Activated CD8-positive, alpha-beta memory T cell treated with anti-CD3 and anti-CD28 coated beads, Interleukin-2, amount 50 U/mL, for 24 hours (primary cell): ENCODE measurements around the gene WDR33.
A peak's percentile ranks its signal among the peaks of the same experiment; 100 is the strongest.
"Not testable (repeated sequence)": the region's sequence is repeated elsewhere in the genome, so short reads cannot be mapped to it uniquely, and the experiment has no call there.

Experiments
- DNase-seq: peaks from one replicate; pipeline ENCODE4 v3.0.0-alpha.2; 2020; ENCODE audit errors: extremely low read depth

WDR33 gene

GRCh38 chr2:127810619-127811396 lies at the start of gene WDR33:
Gene WDR33 (minus strand): TSS chr2:127811171. CDS start chr2:127770981, 40,190 bp downstream.
- peak; percentile 87 for DNase-seq

GRCh38 chr2:127860130-127860529 lies 49.2 kb upstream of the WDR33 start:
- no peak for DNase-seq

GRCh38 chr2:127859712-127860085 lies 48.7 kb upstream of the WDR33 start:
- DNase-seq, result no peak

DNA sequence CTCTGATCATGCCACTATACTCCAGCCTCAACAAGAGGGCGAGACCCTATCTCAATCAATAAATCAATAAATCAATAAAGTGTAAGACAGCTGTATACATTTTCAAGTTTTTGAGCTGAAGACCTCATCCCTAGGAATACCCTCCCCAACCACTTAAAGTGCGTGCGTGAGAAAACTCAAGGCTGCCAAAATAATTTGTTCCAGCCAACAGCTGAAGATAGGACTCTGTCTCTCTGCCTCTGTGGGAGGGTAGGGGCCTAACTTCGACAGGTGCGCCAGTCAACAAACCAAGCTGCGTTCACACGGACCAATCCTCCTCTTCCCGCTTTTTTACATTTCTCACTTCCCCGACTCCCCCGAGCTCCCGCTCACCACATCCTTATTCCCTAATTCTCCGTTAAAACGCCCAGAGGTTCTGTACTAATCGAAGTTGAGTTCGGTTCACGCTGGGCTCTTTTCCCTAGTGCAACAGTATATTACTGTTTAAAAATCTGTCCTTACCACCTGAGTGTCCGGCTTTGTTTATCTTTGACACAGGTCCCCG lies 46.4 kb upstream of the WDR33 start:
- no peak for DNase-seq

DNA sequence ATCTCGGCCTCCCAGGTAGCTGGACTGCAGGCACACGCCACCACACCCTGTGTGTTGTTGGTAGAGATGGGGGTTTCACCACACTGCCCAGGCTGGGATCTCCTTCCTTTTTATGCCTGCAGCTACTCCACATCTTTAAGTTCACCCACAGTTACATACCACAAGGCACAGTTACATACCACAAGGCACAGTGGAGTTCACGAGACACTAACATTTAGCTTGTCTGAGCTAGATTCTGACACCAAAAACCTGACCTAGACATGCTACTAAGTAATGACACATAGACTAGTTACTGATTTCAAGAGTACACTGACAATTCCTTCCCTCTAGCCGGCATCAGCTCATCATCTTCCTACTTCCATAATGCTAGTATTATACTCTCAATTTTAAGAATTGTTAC lies 42.7 kb upstream of the WDR33 start:
- no peak for DNase-seq

- DNase-seq, result no peak
Observed at GRCh38 chr2:127852388-127852787, 41.4 kb upstream of the WDR33 start.

- DNase-seq, result no peak
Observed at GRCh38 chr2:127847931-127848330, 37.0 kb upstream of the WDR33 start.

- no peak for DNase-seq
Observed at GRCh38 chr2:127844973-127845372, 34.0 kb upstream of the WDR33 start.

GRCh38 chr2:127843677-127844076 lies 32.7 kb upstream of the WDR33 start:
- no peak for DNase-seq

GRCh38 chr2:127841466-127842178 lies 30.7 kb upstream of the WDR33 start:
- DNase-seq, result no peak

GRCh38 chr2:127840893-127841292 lies 29.9 kb upstream of the WDR33 start:
- no peak for DNase-seq

- no peak for DNase-seq
Observed at GRCh38 chr2:127834951-127835350, 24.0 kb upstream of the WDR33 start.

DNA sequence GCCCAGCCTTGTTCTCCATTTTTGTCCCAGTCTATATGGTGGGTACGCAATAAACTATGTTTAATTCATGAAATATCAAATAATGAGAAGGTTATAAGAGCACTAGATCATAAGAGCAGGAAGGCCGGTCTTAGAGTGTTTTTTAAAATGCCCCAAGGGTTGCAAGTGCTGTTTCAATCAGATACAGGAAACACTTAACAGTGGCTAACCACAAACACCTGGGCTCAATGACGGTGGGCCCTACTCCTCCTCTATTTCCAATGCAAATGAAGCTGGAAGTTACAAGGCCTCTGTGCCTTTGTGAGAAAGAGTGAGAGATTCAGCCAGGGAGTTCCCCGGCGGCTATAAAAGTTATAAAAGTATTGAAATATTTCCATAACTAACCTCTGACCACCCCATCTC lies 18.9 kb upstream of the WDR33 start:
- DNase-seq, result peak; percentile 34

GRCh38 chr2:127826708-127827107 lies 15.7 kb upstream of the WDR33 start:
- DNase-seq, result not testable (repeated sequence)

DNA sequence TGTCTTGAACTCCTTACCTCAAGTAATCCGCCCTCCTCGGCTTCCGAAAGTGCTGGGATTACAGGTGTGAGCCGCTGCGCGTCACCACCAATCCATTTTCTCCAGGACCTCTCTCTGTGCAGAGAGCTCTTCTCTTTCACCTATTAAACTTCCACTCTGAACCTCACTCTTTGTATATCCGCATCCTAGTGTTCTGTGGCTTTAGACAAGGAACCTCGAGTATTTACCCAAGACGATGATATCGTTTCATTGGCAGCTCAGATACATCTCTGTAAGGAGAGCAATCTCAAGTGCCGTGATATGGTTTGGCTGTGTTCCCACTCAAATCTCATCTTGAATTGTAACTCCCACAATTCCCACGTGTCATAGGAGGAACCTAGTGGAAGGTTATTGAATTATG lies 15.1 kb upstream of the WDR33 start:
- DNase-seq, result no peak

DNA sequence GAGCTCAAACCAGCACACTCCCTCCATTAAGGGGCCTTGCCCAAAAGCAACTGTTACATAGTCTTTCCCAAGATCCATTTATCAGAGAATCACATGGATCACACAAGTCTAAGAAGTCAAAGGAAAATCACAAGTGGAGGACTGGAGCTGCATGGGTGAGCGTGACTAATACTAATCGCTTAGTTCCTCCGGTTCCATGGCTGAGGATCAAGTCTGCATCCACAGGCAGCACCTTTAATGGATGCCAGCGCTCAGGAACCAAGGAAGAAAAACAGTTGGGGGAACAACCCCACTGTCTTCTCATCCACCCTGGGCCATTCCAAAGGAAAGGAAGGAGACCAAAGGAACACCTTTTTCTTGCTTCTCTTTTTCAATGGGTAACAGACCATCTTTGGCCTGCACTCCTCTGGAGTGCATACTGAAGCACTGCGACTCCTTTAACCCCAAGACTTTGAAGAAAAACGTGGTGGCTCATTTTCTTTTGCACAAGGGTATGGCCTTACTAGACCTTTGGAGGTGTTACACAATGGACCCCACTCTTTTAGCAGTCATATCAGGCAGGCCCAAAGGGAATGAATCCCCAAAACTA lies 9.2 kb upstream of the WDR33 start:
- no peak for DNase-seq

GRCh38 chr2:127818794-127819425 lies 7.9 kb upstream of the WDR33 start:
- DNase-seq, result no peak

DNA sequence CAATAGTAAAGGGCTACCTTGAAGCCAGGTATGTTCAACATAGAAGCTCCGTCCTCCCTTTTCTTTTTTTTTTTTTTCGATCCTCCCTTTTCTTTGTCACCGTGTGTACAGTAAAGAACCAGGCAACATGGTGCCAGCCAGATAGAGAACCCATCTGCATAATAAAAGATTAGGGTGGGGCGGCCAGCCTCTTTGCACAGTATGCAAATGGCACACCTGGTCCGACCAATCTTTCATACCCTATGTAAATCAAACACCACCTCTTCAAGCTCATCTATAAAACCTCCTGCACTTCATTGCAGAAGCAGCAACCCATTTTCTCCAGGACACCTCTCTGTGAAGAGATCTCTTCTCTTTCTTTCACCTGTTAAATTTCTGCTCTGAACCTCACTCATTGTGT lies 7.3 kb upstream of the WDR33 start:
- DNase-seq, result no peak

GRCh38 chr2:127814677-127815076 lies 3.7 kb upstream of the WDR33 start:
- no peak for DNase-seq

DNA sequence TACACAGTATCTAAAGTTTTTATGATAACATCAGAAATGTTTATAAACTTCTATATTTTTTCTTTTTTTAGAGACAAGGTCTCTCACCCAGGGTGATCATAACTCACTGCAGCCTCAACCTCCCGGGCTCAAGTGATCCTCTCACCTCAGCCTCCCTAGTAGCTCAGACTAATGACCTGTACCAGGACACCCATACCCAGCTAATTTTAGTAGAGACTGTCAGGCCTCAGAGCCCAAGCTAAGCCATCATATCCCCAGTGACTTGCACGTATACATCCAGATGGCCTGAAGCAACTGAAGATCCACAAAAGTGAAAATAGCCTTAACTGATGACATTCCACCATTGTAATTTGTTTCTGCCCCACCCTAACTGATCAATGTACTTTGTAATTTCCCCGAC lies 1.5 kb upstream of the WDR33 start:
- DNase-seq, result not testable (repeated sequence)

DNA sequence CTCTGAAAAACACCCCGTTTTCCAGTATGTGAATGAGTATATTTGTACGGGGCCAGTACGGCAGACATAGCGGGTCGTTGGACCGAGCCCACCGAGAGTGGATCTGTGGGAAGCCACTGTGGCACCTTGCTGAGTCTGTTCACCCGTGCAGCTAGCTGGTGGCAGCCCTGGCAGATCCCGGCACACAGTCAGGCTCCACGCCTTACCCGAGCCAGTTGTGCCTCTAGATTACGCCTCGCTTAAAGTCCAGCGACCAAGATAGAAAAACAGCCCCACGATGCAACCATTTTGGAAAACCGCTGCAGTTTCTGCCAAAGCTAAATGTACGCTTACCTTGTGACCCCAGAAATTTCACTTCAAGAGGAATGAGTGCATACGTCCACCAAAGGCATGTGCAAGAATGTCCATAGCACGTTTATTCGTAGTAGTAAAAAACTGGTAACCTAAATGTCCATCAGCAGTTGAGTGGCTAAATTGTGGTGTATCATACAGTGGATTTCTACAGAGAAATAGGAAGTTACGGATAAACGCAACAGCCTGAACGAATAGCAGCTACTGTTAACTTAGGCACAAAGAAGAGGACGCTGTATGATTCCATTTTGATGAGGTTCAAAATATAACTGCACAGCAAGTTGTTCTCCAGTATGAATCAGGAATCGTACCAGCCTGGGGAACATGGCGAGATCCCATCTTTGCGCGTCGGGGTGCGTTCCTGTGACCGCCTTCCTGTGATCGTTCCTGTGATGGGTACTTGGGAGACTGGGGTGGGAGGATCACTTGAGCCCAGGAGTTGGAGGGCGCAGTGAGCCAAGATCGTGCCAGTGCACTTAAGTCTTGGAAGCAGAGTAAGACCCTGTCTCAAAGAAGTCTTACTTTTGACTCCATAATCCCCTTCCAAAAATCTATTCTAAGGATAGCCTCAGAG lies 688 bp upstream of the WDR33 start:
- no peak for DNase-seq
